Measurements from ENCODE around the gene PAQR4.
"Not testable (repeated sequence)": the region's sequence is repeated elsewhere in the genome, so short reads cannot be mapped to it uniquely, and the experiment has no call there.

PAQR4 gene

DNA sequence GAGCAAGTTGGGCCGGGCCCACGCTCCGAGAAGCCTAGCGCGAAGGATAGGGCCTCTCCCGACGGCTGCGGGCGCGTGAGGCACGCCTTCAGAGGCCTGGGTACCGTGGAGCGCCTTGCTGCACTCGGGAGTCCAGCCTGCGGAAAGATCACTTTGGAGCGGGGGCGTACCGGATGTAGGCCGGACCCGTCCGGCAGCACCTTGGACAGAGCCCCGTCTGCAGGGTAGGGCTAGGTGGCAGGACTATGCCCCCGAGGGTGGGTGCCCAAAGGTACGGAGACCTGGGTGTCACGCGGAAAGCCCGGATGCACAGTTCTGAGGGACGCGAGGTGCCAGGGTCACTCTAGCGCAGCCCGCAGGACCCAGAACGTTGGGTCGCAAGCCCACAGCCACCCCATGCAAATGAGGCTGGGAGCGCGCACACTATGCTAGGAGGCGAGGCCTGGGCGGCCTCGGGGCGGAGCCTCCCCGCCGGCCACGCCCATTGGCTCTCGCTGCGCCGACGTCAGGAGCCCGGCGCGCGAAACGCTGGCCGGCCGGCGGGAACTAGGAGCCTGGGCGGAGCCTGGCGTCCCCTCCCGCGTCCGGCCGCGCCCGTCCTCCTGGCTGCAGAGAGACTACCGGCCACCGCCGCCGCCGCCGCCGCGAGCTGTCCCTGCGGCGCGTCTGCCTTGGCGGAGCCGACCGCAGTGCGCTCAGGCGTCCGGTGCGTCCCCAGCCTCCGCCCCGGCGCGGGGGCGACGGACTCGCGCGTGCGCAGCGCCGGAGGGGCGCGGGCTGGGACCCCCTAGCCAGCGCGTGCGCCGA, at the start of gene PAQR4:
Gene PAQR4 (plus strand): TSS at position 611 of the 807 bp plus-strand sequence. CDS start 327 bp downstream, outside the sequence.
- peak; percentile 73 to 87 for DNase-seq

DNA sequence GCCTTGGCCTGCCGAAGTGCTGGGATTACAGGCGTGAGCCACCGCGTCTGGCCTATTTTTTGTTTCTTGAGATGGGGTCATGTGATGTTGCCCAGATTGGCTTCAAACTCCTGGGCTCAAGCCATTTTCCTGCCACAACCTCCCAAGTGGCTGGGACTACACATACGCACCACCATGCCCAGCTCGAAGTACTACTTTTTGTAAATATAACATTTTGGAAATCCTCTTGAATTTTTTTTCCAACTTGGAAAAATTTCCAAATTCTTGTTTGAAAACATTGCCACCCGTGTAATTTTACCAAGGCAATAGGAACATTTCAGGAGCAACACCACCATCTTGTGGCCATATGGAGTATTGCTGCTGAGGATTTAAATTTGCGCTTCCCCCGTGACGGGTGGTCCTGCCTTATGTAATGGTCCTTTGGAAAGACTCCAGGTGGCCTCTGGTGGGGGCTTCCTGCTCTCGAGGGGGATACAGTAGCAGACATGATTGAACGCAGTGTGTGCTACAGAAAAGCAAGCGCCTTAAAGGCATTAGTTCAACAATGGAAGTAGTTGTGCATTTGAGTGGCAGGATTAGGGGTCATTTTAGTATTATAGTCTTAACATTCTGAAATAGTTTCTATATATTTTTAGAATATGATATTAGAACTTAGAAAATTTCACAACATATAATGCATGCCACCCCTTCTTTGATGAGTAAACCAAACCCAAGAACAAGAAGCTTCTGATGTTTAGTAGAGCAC, 49.5 kb upstream of the PAQR4 start:
- peak; percentile 57 to 61 for DNase-seq

DNA sequence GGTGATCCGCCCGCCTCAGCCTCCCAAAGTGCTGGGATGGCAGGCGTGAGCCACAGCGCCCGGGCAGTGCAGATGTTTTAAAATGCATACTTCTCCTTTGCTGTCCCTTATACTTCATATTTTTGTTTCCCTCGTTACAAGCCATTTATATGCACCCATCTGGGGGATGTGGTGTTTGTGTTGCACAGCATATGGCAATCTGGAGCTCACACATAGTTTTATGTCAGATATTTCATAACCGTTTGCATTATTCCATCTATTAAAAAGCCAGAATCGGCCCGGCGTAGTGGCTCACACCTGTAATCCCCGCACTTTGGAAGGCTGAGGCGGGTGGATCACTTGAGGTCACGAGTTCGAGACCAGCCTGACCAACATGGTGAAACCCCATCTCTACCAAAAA, 45.7 kb upstream of the PAQR4 start:
- DNase-seq, result no peak

DNA sequence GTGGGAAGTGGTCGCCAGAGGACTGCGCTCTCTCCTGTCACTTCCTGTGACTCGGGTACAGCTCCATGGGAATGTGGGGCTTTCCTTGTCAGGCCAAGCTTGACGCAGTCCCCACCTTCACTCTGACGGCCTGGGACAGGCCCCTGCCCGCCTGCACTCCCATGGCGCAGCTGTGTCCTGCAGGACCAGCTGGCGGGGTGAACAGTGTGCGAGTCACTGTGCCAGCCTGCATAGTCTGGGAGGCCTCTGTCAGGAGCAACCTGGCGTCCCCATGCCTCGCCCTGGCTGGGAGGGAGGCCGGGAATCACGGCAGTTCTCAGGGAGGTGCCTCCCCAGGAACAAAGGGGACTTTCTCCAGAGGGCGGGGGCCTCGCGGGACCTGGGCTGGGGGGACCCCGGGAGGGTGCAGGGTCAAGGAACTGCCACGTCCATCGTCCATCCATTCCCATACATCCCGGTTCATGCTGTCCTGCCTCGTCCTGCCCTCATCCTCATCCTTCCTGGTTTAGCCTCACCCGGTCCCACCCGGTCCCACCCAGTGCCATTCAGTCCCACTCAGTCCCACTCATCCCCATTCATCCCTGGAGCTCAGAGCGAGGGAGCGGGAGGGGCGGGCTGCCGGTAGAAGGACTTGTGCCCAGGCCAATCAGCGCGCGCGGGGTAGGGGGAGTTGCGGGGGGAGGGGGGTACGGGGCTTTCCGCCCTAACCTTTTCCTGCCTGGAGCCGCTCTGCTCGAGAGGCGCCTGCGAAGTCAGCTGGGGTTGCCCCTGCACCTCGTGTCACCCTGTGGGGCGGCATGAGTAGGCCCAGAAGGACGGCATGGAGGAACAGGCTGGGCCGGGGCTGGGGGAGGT, 44.0 kb upstream of the PAQR4 start:
- DNase-seq, result no peak

DNA sequence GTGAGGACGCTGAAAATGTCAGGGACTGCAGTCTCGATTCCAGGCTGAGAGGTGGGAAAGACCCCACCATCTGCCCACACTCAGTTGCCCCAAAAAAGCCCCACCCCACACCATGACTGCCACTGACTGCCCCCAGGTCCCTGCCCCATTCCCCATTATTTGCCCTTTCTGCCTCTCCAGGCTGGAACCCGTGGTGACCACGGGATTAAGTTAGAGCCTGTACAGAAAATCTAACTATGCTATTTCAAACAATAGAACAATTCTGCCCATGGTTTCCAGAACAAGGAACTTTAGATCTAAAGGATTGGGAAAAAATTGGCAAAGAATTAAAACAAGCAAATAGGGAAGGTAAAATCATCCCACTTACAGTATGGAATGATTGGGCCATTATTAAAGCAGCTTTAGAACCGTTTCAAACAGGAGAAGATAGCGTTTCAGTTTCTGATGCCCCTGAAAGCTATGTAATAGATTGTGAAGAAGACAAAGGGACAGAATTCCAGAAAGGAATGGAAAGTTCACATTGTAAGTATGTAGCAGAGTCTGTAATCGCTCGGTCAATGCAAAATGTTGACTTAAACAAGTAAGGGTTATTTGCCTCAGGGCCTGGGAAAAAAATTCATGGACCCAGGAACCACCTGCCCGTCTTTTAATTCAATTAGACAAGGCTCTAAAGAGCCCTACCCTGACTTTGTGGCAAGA, 43.0 kb upstream of the PAQR4 start:
- DNase-seq, result no peak

DNA sequence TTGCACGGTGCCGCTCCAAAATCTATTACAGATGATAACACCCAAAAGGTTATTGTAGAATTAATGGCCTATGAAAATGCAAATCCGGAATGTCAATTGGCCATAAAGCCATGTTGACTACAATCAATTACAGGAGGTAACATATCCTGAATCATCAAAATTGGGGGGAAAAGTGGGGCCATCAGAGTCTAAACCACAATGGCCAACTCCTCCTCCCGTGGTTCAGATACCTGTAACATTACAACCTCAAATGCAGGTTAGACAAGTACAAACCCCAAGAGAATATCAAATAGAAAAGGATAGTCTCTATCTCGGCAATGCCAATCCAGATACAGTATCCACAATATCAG, 42.5 kb upstream of the PAQR4 start:
- DNase-seq, result no peak

DNA sequence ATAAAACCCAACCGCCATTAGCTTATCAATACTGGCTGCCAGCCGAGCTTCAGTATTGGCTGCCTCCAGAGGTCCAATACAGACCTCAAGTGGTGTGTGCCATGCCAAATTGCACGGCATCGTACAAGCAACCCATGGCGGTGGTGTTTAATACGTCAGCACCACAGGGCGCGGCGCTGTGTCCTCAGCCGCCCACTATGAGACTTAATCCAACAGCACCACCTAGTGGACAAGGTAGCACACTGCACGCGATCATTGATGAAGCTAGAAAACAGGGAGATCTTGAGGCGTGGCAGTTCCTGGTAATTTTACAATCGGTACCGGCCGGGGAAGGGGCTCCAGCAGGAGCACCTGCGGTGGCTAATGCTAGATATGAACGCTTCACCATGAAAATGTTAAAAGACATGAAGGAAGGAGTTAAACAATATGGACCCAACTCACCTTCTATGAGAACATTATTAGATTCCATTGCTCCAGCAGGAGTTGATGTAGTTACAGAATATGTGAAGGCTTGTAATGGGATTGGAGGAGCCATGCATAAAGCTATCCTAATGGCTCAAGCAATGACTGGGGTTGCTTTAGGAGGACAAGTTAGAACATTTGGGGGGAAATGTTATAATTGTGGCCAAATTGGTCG, 42.0 kb upstream of the PAQR4 start:
- DNase-seq, result peak; percentile 90 to 92

DNA sequence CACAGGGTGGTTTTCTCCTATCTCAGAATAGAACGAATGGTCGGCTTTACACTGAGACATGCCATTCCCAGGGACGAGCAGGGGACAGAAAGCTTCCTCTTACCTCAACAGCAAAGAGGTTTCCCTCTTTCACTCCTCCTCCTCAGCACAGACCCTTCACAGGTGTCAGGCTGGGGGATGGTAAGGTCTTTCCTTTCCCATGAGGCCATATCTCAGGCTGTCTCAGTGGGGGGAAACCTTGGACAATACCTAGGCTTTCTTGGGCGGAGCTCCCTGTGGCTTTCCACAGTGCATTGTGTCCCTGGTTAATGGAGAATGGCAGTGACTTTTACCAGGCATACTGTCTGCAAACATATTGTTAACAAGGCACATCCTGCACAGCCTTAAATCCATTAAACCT, 41.0 kb upstream of the PAQR4 start:
- DNase-seq, result not testable (repeated sequence)

DNA sequence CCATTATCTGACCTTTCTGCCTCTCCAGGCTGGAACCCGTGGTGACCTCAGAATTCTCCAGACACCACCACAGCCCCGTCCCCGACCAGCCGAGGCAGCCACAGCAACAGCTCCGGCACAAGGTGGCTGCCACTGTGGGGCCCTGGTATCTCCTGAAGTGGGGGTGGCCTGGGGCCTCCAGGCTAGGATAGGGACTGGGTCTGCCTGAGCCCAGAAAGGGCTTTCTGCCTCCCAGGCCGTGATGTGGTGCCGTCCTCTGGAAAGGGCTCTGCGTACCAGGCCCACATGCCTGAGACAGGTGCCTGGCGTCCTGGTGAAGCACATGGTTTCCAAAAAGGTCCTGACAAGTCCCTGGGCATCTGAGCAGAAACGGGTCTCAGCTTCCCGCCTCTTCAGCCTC, 40.4 kb upstream of the PAQR4 start:
- no peak for DNase-seq

DNA sequence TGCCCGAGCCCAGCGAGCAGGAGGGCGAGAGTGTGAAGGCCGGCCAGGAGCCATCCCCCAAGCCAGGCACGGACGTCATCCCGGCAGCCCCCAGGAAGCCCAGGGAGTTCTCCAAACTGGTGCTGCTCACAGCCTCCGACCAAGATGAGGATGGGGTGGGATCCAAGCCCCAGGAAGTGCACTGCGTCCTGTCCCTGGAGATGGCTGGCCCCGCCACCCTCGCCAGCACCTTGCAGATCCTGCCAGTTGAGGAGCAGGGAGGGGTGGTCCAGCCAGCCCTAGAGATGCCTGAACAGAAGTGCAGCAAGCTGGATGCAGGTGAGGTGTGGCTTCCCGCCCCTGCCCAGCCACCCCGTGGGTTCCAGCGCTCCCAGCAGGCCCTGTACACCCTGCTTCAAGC, 39.5 kb upstream of the PAQR4 start:
- DNase-seq, result no peak

DNA sequence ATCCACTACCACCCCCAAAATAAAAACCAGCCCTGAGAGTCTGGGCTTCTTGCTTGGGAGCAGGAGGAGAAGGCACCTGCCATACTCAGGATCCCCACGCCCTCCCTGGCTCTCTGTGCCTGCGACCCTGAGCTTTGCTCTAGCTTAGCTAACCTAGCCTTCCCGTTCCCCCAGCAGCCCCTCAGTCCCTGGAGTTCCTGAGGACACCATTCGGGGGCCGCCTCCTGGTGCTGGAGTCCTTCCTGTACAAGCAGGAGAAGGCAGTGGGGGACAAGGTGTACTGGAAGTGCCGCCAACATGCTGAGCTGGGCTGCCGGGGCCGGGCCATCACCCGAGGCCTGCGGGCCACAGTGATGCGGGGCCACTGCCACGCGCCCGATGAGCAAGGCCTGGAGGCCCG, 38.9 kb upstream of the PAQR4 start:
- DNase-seq, result no peak

DNA sequence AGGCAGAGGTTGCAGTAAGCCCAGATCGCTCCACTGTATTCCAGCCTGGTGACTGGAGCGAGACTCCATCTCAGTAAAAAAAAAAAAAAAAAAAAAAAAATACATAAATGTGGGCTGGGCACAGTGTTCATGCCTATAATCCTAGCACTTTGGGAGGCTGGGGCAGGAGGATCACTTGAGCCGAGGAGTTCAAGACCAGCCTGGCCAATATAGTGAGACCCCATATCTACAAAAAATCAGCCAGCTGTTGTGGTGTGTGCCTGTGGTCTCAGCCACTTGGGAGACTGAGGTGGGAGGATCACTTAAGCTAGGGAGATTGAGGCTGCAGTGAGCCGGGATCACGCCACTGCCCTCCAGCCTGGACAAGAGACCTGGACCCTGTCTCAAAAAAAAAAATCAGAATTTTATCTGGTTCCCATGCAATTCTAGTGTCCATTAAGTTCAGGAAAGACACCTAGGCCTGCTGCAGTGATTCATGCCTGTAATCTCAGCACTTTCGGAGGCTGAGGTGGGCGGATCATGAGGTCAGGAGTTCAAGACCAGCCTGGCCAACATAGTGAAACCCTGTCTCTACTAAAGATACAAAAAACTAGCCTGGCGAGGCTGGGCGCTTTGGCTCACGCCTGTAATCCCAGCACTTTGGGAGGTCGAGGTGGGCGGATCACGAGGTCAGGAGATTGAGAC, 37.8 kb upstream of the PAQR4 start:
- DNase-seq, result not testable (repeated sequence)

DNA sequence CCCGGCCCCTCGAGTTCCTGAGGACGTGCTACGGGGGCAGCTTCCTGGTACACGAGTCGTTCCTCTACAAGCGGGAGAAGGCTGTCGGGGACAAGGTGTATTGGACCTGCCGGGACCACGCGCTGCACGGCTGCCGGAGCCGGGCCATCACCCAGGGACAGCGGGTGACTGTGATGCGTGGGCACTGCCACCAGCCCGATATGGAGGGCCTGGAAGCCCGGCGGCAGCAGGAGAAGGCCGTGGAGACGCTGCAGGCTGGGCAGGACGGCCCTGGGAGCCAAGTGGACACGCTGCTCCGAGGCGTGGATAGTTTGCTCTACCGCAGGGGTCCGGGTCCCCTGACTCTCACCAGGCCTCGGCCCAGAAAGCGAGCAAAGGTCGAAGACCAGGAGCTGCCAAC, 36.0 kb upstream of the PAQR4 start:
- no peak for DNase-seq

DNA sequence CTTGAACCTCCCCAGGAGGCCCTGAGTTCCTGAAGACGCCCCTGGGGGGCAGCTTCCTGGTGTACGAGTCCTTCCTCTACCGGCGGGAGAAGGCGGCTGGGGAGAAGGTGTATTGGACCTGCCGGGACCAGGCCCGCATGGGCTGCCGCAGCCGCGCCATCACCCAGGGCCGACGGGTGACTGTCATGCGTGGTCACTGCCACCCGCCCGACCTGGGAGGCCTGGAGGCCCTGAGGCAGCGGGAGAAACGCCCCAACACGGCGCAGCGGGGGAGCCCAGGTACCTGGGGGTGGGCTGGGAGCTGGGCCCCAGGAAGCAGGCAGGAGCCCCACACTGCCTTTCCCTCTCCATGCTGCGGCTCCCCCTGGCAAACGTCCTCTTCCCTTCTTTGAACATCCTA, 35.4 kb upstream of the PAQR4 start:
- no peak for DNase-seq

DNA sequence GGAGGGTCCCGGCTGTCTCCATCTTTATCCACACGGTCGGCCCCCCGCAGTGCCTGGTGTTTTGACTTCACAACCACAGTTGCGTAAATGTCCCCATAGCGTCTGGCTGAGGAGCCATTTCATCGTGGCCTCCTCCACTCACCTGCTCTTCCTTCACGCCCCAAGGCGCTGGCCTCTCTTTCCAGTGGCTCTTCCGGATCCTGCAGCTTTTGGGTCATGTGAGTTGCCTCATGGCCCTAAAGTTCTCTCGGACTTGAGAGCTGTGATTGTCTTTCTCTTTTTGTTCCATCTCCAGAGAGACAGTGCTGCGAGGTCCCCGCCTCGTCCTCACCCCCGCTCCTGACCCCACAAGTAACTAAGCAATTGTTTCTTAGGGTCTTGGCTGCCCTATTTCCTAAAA, 34.7 kb upstream of the PAQR4 start:
- no peak for DNase-seq

DNA sequence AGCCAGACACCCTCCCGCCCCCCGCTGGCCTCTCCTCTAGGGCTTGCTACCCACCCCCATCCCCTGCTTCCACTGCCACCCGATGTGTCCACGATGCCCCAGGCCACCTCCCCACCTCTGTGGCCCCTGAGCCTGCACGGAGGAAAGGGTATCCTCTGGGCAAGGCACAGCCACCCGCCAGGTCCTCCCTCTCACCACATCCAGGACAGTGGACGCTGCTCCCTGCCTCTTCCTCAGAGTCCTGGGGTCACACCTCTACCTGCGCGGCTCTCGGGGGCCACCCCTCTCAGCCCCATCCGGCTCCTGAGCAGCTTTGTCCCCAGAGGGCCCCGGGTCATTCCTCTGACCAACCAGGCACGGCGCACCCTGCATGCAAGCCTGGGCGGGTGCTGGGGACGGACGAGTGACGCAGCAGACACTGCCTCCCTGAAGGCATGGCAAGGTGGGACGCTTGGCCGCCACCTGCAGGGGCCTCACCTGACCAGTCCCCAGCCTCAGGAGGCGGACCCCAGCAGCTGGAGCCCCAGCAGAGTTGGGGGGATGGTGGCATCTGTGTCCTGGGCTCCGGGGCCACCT, 32.6 kb upstream of the PAQR4 start:
- no peak for DNase-seq

DNA sequence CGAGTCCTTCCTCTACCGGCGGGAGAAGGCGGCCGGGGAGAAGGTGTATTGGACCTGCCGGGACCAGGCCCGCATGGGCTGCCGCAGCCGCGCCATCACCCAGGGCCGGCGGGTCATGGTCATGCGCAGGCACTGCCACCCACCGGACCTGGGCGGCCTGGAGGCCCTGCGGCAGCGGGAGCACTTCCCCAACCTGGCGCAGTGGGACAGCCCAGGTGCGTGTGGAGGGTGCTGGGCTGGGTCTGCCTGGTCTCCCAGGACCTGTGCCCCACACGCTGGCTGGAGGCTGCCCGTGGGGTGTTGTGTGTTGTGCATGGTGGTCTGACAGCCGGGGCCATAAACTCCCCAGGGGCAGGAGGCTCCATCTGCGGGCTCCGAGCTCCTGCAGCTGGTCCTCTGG, 32.0 kb upstream of the PAQR4 start:
- no peak for DNase-seq

DNA sequence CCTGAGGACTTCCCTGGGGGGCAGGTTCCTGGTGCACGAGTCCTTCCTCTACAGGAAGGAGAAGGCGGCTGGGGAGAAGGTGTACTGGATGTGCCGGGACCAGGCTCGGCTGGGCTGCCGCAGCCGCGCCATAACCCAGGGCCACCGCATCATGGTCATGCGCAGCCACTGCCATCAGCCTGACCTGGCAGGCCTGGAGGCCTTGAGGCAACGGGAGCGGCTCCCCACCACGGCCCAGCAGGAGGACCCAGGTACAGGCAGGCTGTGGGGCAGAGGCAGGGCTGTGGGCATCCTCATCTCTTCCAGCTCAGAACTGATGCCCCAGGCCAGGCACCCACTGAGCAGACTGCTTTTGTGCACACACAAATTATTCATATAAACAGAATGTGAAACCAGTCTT, 30.9 kb upstream of the PAQR4 start:
- DNase-seq, result no peak

DNA sequence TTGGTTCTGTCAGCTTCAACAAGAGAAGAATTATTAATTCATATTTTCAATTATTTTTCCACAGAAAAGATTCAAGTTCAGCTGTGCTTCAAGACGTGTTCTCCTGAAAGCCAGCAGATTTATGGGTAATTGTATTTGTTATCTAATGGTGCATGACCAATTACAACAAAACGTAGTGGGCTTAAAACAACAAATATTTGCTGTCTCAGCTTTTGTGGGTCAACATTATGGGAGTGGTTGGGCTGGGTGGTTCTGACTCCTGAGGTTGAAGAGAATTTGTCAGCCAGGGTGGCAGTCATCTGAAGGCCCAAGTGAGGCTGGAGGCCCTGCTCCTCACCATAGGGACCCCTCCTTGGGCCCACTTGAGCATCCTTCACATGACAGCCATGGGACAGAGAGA, 29.2 kb upstream of the PAQR4 start:
- DNase-seq, result no peak

DNA sequence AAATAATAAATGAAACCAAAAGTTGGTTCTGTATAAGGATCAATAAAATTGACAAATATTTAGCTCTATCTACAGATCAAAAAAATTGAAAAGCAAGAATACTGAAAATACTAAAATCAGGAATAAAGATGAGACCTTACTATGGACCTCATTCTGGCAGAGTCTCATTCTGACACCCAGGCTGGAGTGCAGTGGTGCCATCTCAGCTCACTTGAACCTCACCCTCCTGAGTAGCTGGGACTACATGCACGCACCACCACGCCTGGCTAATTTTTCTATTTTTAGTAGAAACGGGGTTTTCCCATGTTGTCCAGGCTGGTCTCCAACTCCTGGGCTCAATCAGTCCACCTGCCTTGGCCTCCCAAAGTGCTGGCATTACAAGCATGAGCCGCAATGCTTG, 27.1 kb upstream of the PAQR4 start:
- DNase-seq, result no peak

DNA sequence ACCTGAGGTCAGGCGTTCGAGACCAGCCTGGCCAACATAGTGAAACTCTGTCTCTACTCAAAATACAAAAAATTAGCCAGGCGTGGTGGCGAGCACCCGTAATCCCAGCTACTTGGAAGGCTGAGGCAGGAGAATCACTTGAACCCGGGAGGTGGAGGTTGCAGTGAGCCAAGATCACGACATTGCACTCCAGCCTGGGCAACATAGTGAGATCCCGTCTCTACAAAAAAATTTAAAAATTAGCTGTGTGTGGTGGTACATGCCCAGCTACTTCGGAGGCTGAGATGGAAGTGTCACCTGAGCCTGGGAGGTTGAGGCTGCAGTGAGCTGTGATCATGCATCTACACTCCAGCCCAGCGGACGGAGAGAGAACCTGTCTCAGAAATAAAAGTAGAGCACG, 25.4 kb upstream of the PAQR4 start:
- DNase-seq, result not testable (repeated sequence)
